CD4-positive, alpha-beta T cell treated with Interleukin-15 for 4 hours (primary cell): ENCODE results near the gene PATE3.

ENCODE experiments used
- DNase-seq: peaks from one replicate; pipeline ENCODE4 v3.0.0-alpha.2; 2020; ENCODE audit warnings: low spot score

PATE3 gene

GRCh38 chr11:125787827-125788226 is at the start of gene PATE3:
Gene PATE3, plus strand, starts transcription at chr11:125788127. Its CDS starts 25 bp downstream, at chr11:125788152.
- DNase-seq, result no peak

- DNase-seq, result no peak
These were observed 47.3 kb upstream of the PATE3 start for GRCh38 chr11:125740617-125741016.

GRCh38 chr11:125743681-125744080 is 44.2 kb upstream of the PATE3 start:
- no peak for DNase-seq

GRCh38 chr11:125745979-125746378 is 41.9 kb upstream of the PATE3 start, which contains the start of gene PATE1:
Gene PATE1, plus strand, starts transcription at chr11:125746279. Its CDS starts 26 bp downstream, at chr11:125746305.
- DNase-seq, result no peak

- DNase-seq, result no peak
These were observed 37.3 kb upstream of the PATE3 start for GRCh38 chr11:125750629-125751028.

GRCh38 chr11:125756050-125756449 is 31.9 kb upstream of the PATE3 start:
- DNase-seq, result no peak

- DNase-seq, result no peak
These were observed 25.5 kb upstream of the PATE3 start for GRCh38 chr11:125762445-125762844.

- DNase-seq, result no peak
These were observed 24.4 kb upstream of the PATE3 start for GRCh38 chr11:125763483-125763882.

- DNase-seq, result no peak
These were observed 21.7 kb upstream of the PATE3 start for GRCh38 chr11:125766251-125766650.

- no peak for DNase-seq
These were observed 19.4 kb upstream of the PATE3 start for GRCh38 chr11:125768336-125769046.

GRCh38 chr11:125770583-125770982 is 17.3 kb upstream of the PATE3 start:
- DNase-seq, result no peak

GRCh38 chr11:125772834-125773505 is 15.0 kb upstream of the PATE3 start:
- no peak for DNase-seq

- DNase-seq, result no peak
These were observed 14.4 kb upstream of the PATE3 start for GRCh38 chr11:125773516-125773915.

GRCh38 chr11:125777309-125777708 is 10.6 kb upstream of the PATE3 start:
- no peak for DNase-seq

GRCh38 chr11:125778728-125779127 is 9.2 kb upstream of the PATE3 start, which contains the start of gene PATE2:
Gene PATE2, minus strand, starts transcription at chr11:125778828. Its CDS starts 55 bp downstream, at chr11:125778773.
- no peak for DNase-seq

- DNase-seq, result no peak
These were observed 3.2 kb upstream of the PATE3 start for GRCh38 chr11:125784678-125785077.

GRCh38 chr11:125790825-125791224 is 2.9 kb downstream of the PATE3 start:
- no peak for DNase-seq

GRCh38 chr11:125797641-125798040 is 9.7 kb downstream of the PATE3 start:
- DNase-seq, result no peak

- no peak for DNase-seq
These were observed 11.9 kb downstream of the PATE3 start for GRCh38 chr11:125799808-125800207.

GRCh38 chr11:125802387-125802786 is 14.5 kb downstream of the PATE3 start:
- DNase-seq, result no peak

- no peak for DNase-seq
These were observed 20.0 kb downstream of the PATE3 start for GRCh38 chr11:125807909-125808308.

- DNase-seq, result no peak
These were observed 45.1 kb downstream of the PATE3 start, which contains the start of gene PATE4 for GRCh38 chr11:125833016-125833415. Gene PATE4, plus strand, starts transcription at chr11:125833316. Its CDS starts 44 bp downstream, at chr11:125833360.

- DNase-seq, result no peak
These were observed 47.8 kb downstream of the PATE3 start for GRCh38 chr11:125835748-125836147.
